Measurements from ENCODE around the gene MYCN. TPM values are rescaled to one million over a fixed set of nuclear protein-coding genes. Genes with fewer than 3 reads are reported as not detected.
A peak's percentile ranks its signal among the peaks of the same experiment; 100 is the strongest.

MYCN gene
- total RNA-seq, 1 experiment from 2014 or later, result 54.4 TPM

DNA sequence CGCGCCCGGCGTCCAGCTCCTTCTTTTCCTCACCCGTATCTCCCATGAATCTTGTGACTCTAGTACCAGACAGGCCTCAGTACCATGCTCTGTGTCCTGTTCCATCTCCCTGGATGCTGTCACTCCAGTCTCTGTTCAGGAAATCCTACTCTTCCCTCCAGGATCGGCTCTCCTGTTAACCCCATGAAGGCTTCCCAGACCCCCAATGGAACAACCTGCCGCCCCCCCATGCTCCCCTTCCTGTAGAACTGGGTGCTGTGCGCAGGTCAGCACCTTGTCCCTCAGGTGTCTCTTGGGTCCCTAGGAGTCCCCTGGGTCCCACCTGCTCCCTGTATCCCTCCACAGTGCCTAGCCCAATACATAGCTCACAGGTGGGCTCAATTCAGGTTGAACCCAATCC lies 41.3 kb downstream of the MYCN start:
- intact Hi-C loops (cut with micrococcal nuclease; ENCODE audit: unreplicated experiment), result no loop called here
- no TSS peak for BruUV-seq (replicated peaks)
- DNase-seq, result no peak
- Histone ChIP-seq H3K9me3 (no peaks in the 10 kb centered on the region), H3K36me3 (ENCODE audit: control insufficient read depth, insufficient read depth, low read length) (no peaks in the 10 kb centered on the region), H3K4me3 (ENCODE audit: low read depth, low read length) (no peak overlapping the region), H3K27me3 (replicated peaks; ENCODE audit: control insufficient read depth, insufficient read depth, low read length) (no peaks in the 10 kb centered on the region), H3K4me1 (peaks cover 10% of the 10 kb centered on the region)
- H3K36me3 Mint-ChIP-seq (ENCODE audit: insufficient read depth, unreplicated experiment), result no peaks in the 10 kb centered on the region
- CTCF ChIA-PET, result no interaction called here
- H3K4me1 Mint-ChIP-seq (ENCODE audit: low read depth, unreplicated experiment), result no peaks in the 10 kb centered on the region
- H3K27ac Mint-ChIP-seq (ENCODE audit: unreplicated experiment), result peak overlapping the region; percentile 33
- POLR2A ChIA-PET, result no interaction called here
- no peaks in the 10 kb centered on the region for H3K9me3 Mint-ChIP-seq (ENCODE audit: unreplicated experiment)
- no peak for TF ChIP-seq CTCF (IDR thresholded peaks at IDR 0.05; ENCODE audit: insufficient read depth in 1 of 2, low read depth in 1 of 2, low read length in 1 of 2, severe bottlenecking in 1 of 2, unreplicated experiment in 1 of 2)
- H3K27me3 Mint-ChIP-seq (ENCODE audit: insufficient read depth, unreplicated experiment), result no peaks in the 10 kb centered on the region
- H3K4me3 Mint-ChIP-seq (ENCODE audit: unreplicated experiment), result no peak overlapping the region

- Histone ChIP-seq H3K27me3 (replicated peaks; ENCODE audit: control insufficient read depth, insufficient read depth, low read length) (no peaks in the 10 kb centered on the region), H3K36me3 (ENCODE audit: control insufficient read depth, insufficient read depth, low read length) (no peaks in the 10 kb centered on the region), H3K9me3 (no peaks in the 10 kb centered on the region), H3K4me1 (peaks cover 10% of the 10 kb centered on the region), H3K4me3 (ENCODE audit: low read depth, low read length) (no peak overlapping the region)
- H3K4me1 Mint-ChIP-seq (ENCODE audit: low read depth, unreplicated experiment), result no peaks in the 10 kb centered on the region
- no peaks in the 10 kb centered on the region for H3K36me3 Mint-ChIP-seq (ENCODE audit: insufficient read depth, unreplicated experiment)
- ChIA-PET CTCF (no interaction called here), POLR2A (interaction anchor here (0.5 kb wide), 1 partner anchor 51 kb away, joined by 5 read pairs; no protein-coding TSS in a partner anchor)
- intact Hi-C loops (cut with micrococcal nuclease; ENCODE audit: unreplicated experiment), result no loop called here
- no peaks in the 10 kb centered on the region for H3K27me3 Mint-ChIP-seq (ENCODE audit: insufficient read depth, unreplicated experiment)
- TF ChIP-seq CTCF (IDR thresholded peaks at IDR 0.05; ENCODE audit: insufficient read depth in 1 of 2, low read depth in 1 of 2, low read length in 1 of 2, severe bottlenecking in 1 of 2, unreplicated experiment in 1 of 2), result no peak
- no peaks in the 10 kb centered on the region for H3K9me3 Mint-ChIP-seq (ENCODE audit: unreplicated experiment)
- no TSS peak for BruUV-seq (replicated peaks)
- no peak for DNase-seq
- H3K27ac Mint-ChIP-seq (ENCODE audit: unreplicated experiment), result peak overlapping the region; percentile 0
- H3K4me3 Mint-ChIP-seq (ENCODE audit: unreplicated experiment), result no peak overlapping the region
These were observed 42.1 kb downstream of the MYCN start for GRCh38 chr2:15982285-15983044.

- no peaks in the 10 kb centered on the region for H3K9me3 ChIP-seq
- no peaks in the 10 kb centered on the region for H3K36me3 Mint-ChIP-seq (ENCODE audit: insufficient read depth, unreplicated experiment)
- no peaks in the 10 kb centered on the region for H3K4me1 Mint-ChIP-seq (ENCODE audit: low read depth, unreplicated experiment)
- no peaks in the 10 kb centered on the region for H3K27me3 Mint-ChIP-seq (ENCODE audit: insufficient read depth, unreplicated experiment)
- no peaks in the 10 kb centered on the region for H3K36me3 ChIP-seq (ENCODE audit: control insufficient read depth, insufficient read depth, low read length)
- no TSS peak for BruUV-seq (replicated peaks)
- H3K4me3 Mint-ChIP-seq (ENCODE audit: unreplicated experiment), result no peak overlapping the region
- ChIA-PET CTCF (no interaction called here), POLR2A (no interaction called here)
- H3K27me3 ChIP-seq (replicated peaks; ENCODE audit: control insufficient read depth, insufficient read depth, low read length), result no peaks in the 10 kb centered on the region
- no peaks in the 10 kb centered on the region for H3K9me3 Mint-ChIP-seq (ENCODE audit: unreplicated experiment)
- intact Hi-C loops (cut with micrococcal nuclease; ENCODE audit: unreplicated experiment), result no loop called here
- H3K4me1 ChIP-seq, result peaks cover 12% of the 10 kb centered on the region
- DNase-seq, result no peak
- H3K4me3 ChIP-seq (ENCODE audit: low read depth, low read length), result no peak overlapping the region
- H3K27ac Mint-ChIP-seq (ENCODE audit: unreplicated experiment), result no peak overlapping the region
- no peak for TF ChIP-seq CTCF (IDR thresholded peaks at IDR 0.05; ENCODE audit: insufficient read depth in 1 of 2, low read depth in 1 of 2, low read length in 1 of 2, severe bottlenecking in 1 of 2, unreplicated experiment in 1 of 2)
These were observed 43.1 kb downstream of the MYCN start for GRCh38 chr2:15983496-15983895.

All from Caco-2 (cell line).